ENCODE results near the gene CDKN1A. TPM values are rescaled to one million over a fixed set of nuclear protein-coding genes. Genes with fewer than 3 reads are reported as not detected.

The CDKN1A gene
- total RNA-seq, 1 experiment from 2014 or later, result 25.8 TPM

DNA sequence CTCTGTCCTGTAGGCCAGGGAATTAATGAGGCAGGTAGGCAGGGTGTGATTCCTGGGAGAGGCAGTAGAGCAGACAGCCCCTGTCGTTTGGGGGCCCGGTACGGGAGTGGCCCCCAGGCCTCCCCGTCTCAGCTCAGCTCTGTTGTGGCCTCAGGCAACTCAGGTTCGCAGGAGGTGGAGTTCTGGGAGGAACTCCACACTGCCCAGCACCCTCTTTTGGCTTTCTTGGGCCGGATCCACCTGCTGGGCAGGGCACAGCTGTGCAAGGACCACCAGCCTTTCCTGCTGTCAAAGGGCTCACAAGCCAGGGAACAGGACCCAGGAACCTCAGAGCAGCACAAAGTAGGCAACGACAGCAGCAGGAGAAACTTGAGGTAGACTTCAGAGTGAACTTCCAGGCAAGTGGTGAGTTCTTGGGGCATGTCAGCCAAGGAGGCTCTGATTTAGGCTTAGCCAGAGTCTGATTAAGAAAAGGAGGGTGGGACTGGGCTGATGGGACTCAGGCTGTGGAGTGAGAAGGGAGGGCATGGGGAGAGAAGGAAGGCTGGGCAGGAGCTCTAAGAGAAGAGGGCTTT, 56.1 kb downstream of the CDKN1A start:
- DNase-seq, result no peak
- no peaks in the 10 kb centered on the region for H3K36me3 ChIP-seq
- no peaks in the 10 kb centered on the region for H3K27me3 ChIP-seq
- no peaks in the 10 kb centered on the region for H3K9me3 ChIP-seq
- peak overlapping the region; percentile 23 for H3K4me3 ChIP-seq

DNA sequence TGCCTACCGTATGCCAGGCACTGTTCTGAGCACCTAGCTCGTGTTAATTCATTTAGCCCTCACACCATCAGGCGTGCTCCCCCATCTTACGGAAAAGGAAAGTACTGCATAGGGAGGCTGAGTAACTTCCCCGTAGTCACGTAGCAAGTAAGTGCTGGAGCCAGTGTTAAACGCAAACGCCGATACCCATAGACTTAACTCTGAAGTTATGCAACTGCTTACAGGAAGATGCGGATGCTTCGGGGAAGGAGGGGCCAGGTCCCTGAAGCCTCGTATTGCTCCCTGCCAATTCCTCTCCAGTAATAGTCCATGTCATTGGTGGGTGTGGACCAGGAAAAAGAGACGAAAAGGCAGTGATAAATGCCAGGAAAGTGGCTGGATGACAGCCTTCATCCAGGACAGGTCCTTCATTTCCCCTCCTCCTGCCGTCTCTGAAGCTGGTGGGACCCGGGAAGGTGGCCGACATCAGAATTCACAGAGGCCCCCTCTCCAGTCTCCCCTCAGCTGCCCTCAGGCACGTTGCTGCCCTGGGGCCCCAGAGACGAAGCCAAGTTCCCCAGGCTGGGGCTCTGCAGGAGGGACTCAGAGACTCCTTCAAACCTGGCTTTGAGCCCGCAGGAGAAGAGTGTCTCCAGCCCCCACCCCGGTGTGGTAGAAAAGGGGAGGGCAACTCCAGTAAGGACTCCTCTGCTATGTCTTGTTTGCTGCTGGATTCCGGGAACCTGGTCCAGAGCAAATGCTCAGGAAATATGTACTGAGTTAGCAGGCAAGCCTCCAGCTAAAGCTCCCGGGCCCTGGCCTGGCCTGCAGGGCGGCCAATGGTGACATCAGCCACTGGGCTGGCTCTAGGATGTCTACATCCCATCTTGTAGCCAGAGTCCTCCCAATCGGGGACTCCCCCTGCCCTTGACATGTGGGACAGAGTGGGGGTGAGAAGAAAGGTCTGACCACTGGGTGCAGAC, 56.9 kb downstream of the CDKN1A start:
- Histone ChIP-seq H3K4me3 (peak overlapping the region; percentile 23), H3K27me3 (no peaks in the 10 kb centered on the region), H3K36me3 (no peaks in the 10 kb centered on the region), H3K9me3 (no peaks in the 10 kb centered on the region)
- peak; percentile 92 for DNase-seq

Other genes with a start within 250 kb of the CDKN1A start
- not detected in 2 replicates for gene PXT1, start 235.9 kb upstream of the CDKN1A start, total RNA-seq (2014; rRNA removed; shearing (Covaris generic); ENCODE audit: low replicate concordance)
- 41.0 and 61.1 TPM in 2 replicates for gene KCTD20, start 235.7 kb upstream of the CDKN1A start, total RNA-seq (2014; rRNA removed; shearing (Covaris generic); ENCODE audit: low replicate concordance)
- gene STK38, start 131.2 kb upstream of the CDKN1A start, total RNA-seq (2014; rRNA removed; shearing (Covaris generic); ENCODE audit: low replicate concordance), result 13.8 and 17.3 TPM in 2 replicates
- 168 and 271 TPM in 2 replicates for gene SRSF3, start 84.4 kb upstream of the CDKN1A start, total RNA-seq (2014; rRNA removed; shearing (Covaris generic); ENCODE audit: low replicate concordance)
- not detected in 2 replicates for gene RAB44, start 19.1 kb downstream of the CDKN1A start, total RNA-seq (2014; rRNA removed; shearing (Covaris generic); ENCODE audit: low replicate concordance)
- gene CPNE5, start 160.7 kb downstream of the CDKN1A start, total RNA-seq (2014; rRNA removed; shearing (Covaris generic); ENCODE audit: low replicate concordance), result 0.59 TPM in 1 of 2 replicates, not detected in the other
- 52.9 and 54.4 TPM in 2 replicates for gene PPIL1, start 196.1 kb downstream of the CDKN1A start, total RNA-seq (2014; rRNA removed; shearing (Covaris generic); ENCODE audit: low replicate concordance)
- gene C6orf89, start 207.2 kb downstream of the CDKN1A start, total RNA-seq (2014; rRNA removed; shearing (Covaris generic); ENCODE audit: low replicate concordance), result 19.6 and 32.0 TPM in 2 replicates